ENCODE data around the gene C5orf22. TPM values are rescaled to one million over a fixed set of nuclear protein-coding genes. Genes with fewer than 3 reads are reported as not detected.

Gene C5orf22
- total and polyA plus RNA-seq, 2 of the 4 experiments (the other 2 are of a cell fraction), result 11.2 to 19.9 TPM

DNA sequence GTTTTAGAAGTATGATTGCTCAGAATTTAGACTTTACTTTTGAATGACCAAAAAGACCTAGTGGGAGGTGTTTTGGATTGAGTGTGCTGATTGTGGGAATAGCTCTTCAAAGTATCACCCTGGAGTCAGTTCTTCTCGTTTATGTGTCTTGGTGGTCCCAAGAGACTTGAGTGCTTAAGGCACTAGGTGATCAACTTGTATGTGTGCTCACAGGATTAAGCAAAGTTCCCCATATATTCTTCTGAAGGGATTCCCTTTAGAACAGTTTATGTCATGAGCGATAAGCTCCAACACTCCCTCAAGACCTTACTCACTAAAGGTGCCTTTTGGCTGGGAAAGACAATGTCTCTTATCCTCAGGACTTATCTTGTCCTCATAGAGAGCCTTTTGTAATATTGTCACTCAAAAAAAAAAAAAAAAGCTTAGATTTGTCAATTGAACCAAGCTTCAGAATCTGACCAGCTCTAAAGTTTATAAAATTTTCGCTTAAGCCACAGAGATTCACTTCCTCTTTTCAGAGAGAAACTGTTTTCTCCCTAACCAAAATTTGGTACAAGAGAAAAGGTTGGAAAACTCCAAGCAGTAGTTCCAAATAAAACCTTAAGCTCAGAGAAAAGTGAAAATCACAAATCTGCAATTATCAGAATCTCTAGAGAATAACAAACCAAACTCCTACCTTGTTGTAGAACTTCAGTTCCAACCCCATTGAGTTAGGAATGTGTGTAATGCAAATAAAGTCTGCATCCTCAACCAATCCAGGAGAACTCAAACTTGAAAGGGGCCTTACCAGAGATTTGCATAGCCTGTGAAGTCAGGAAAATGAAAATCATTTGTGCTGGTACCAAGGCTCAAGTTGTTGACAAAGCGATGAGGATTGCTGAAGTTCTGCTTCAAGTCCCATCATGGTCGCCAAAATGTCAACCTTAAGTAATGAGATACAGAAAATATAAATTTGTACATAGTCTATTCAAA lies 66.8 kb downstream of the C5orf22 start:
- in situ Hi-C loops (cut with MboI; ENCODE audit: low sequenced_read_pairs) (no loop called here), dilution Hi-C loops (cut with HindIII; ENCODE audit: low sequenced_read_pairs, unreplicated experiment) (no loop called here), intact Hi-C loops (cut with micrococcal nuclease) (no loop called here)
- H2AK5ac ChIP-seq (ENCODE audit: low read depth, low read length), result no peak overlapping the region
- H3K9me3 ChIP-seq (ENCODE audit: control insufficient read depth, insufficient read depth, low read length), result no peaks in the 10 kb centered on the region
- H3K23ac ChIP-seq (ENCODE audit: low read depth, low read length), result no peak overlapping the region
- H3K4me3 ChIP-seq (ENCODE audit: insufficient read depth, low read depth, low read length), result no peak overlapping the region
- H3K4me2 ChIP-seq (ENCODE audit: low read depth, low read length), result no peak overlapping the region
- H3K27ac ChIP-seq (ENCODE audit: insufficient read depth, low read length), result no peak overlapping the region
- no peak overlapping the region for H2BK120ac ChIP-seq (ENCODE audit: low read depth, low read length)
- H4K8ac ChIP-seq (ENCODE audit: low read depth in 2 of 2, low read length in 2 of 2), result no peak overlapping the region
- no peak overlapping the region for H3K4ac ChIP-seq (ENCODE audit: low read depth, low read length)
- no peak overlapping the region for H3K56ac ChIP-seq (ENCODE audit: extremely low read depth, insufficient read depth, low read length)
- H3K9me1 ChIP-seq (ENCODE audit: insufficient read depth, low read length), result no peaks in the 10 kb centered on the region
- no CpG with 5 or more reads among the region's 5 CpGs for WGBS, 2 experiments (ENCODE audit: extremely low coverage in 2 of 2, insufficient read length in 1 of 2)
- H2BK5ac ChIP-seq (ENCODE audit: low read depth, low read length, poor library complexity, severe bottlenecking), result no peak overlapping the region
- no peak overlapping the region for H3K14ac ChIP-seq (replicated peaks; ENCODE audit: low read depth, low read length)
- TF ChIP-seq NFE2L2 (IDR thresholded peaks at IDR 0.05; ENCODE audit: low read depth, low read length) (no peak), MXI1 (IDR thresholded peaks at IDR 0.05; ENCODE audit: borderline replicate concordance, low read depth, low read length) (no peak), RCOR1 (IDR thresholded peaks at IDR 0.05; ENCODE audit: insufficient replicate concordance, low read length) (no peak), FOS (IDR thresholded peaks at IDR 0.05; ENCODE audit: low read depth, low read length) (no peak), RFX5 (IDR thresholded peaks at IDR 0.05; ENCODE audit: low read depth, low read length) (no peak), SMC3 (IDR thresholded peaks at IDR 0.05; ENCODE audit: low read depth, low read length) (no peak), CHD1 (IDR thresholded peaks at IDR 0.05; ENCODE audit: low read depth, low read length) (no peak), CEBPB (IDR thresholded peaks at IDR 0.05; ENCODE audit: low read depth, low read length) (no peak), RAD21 (IDR thresholded peaks at IDR 0.05; ENCODE audit: low read length) (no peak), BHLHE40 (IDR thresholded peaks at IDR 0.05; ENCODE audit: low read depth, low read length) (no peak)
- TF ChIP-seq, protein P1, sequence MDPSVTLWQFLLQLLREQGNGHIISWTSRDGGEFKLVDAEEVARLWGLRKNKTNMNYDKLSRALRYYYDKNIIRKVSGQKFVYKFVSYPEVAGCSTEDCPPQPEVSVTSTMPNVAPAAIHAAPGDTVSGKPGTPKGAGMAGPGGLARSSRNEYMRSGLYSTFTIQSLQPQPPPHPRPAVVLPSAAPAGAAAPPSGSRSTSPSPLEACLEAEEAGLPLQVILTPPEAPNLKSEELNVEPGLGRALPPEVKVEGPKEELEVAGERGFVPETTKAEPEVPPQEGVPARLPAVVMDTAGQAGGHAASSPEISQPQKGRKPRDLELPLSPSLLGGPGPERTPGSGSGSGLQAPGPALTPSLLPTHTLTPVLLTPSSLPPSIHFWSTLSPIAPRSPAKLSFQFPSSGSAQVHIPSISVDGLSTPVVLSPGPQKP (IDR thresholded peaks at IDR 0.05; ENCODE audit: borderline replicate concordance, low read depth, low read length), result no peak
- TF ChIP-seq, protein P2, sequence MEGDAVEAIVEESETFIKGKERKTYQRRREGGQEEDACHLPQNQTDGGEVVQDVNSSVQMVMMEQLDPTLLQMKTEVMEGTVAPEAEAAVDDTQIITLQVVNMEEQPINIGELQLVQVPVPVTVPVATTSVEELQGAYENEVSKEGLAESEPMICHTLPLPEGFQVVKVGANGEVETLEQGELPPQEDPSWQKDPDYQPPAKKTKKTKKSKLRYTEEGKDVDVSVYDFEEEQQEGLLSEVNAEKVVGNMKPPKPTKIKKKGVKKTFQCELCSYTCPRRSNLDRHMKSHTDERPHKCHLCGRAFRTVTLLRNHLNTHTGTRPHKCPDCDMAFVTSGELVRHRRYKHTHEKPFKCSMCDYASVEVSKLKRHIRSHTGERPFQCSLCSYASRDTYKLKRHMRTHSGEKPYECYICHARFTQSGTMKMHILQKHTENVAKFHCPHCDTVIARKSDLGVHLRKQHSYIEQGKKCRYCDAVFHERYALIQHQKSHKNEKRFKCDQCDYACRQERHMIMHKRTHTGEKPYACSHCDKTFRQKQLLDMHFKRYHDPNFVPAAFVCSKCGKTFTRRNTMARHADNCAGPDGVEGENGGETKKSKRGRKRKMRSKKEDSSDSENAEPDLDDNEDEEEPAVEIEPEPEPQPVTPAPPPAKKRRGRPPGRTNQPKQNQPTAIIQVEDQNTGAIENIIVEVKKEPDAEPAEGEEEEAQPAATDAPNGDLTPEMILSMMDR (conservative IDR thresholded peaks at IDR 0.05; ENCODE audit: low read depth, low read length), result no peak
- TF ChIP-seq, protein P3, sequence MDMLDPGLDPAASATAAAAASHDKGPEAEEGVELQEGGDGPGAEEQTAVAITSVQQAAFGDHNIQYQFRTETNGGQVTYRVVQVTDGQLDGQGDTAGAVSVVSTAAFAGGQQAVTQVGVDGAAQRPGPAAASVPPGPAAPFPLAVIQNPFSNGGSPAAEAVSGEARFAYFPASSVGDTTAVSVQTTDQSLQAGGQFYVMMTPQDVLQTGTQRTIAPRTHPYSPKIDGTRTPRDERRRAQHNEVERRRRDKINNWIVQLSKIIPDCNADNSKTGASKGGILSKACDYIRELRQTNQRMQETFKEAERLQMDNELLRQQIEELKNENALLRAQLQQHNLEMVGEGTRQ (IDR thresholded peaks at IDR 0.05; ENCODE audit: low read depth, low read length), result no peak
- no peak overlapping the region for H2BK15ac ChIP-seq (ENCODE audit: low read depth, low read length)
- H3K4me1 ChIP-seq (ENCODE audit: control insufficient read depth, insufficient read depth, low read length), result no peaks in the 10 kb centered on the region
- H2BK20ac ChIP-seq (ENCODE audit: low read depth, low read length), result no peak overlapping the region
- ChIA-PET CTCF (interaction anchor here (0.6 to 1.2 kb wide), 3 partner anchors 10 to 210 kb away, joined by 4 to 6 read pairs (median 5); no protein-coding TSS in a partner anchor), POLR2A (ENCODE audit: unreplicated experiment) (interaction anchor here (0.5 kb wide), 1 partner anchor 13 kb away, joined by 3 read pairs; no protein-coding TSS in a partner anchor)
- H2AK9ac ChIP-seq (replicated peaks; ENCODE audit: low read depth, low read length, poor library complexity), result no peak overlapping the region
- H3K18ac ChIP-seq (ENCODE audit: low read depth, low read length), result no peak overlapping the region
- no peak overlapping the region for H3K9ac ChIP-seq (ENCODE audit: low read depth, low read length)
- H4K91ac ChIP-seq (ENCODE audit: insufficient read depth, low read depth, low read length), result no peak overlapping the region
- no TSS peak for BruUV-seq (replicated peaks)
- H4K20me1 ChIP-seq (ENCODE audit: insufficient read depth, low read length), result no peaks in the 10 kb centered on the region
- H3K36me3 ChIP-seq (ENCODE audit: control insufficient read depth, insufficient read depth, low read length), result no peaks in the 10 kb centered on the region
- peaks cover 16% of the 10 kb centered on the region for H3K27me3 ChIP-seq (ENCODE audit: control insufficient read depth, insufficient read depth, low read length)
- H3K79me1 ChIP-seq (ENCODE audit: low read depth in 1 of 2, low read length in 2 of 2), result no peaks in the 10 kb centered on the region
- H2AFZ ChIP-seq (replicated peaks; ENCODE audit: low read length, poor library complexity), result no peak overlapping the region
- DNase-seq, result no peak
- H4K5ac ChIP-seq (ENCODE audit: low read depth, low read length), result no peak overlapping the region
- ATAC-seq (ENCODE audit: low read depth), result no peak
